Loucy (cell line): ENCODE results near the gene SUPT20HL1.

Experiments
- EZH2phosphoT487 ChIP-seq: fragments of 200-600 bp; IDR thresholded peaks from 2 replicates; pipeline ENCODE4 v1.6.1; 2018; ENCODE audit warnings: antibody characterized with exemption, mild to moderate bottlenecking, moderate library complexity, borderline replicate concordance
- TF ChIP-seq, protein P1 (sequence below): fragments of 200-600 bp; sonication (generic); conservative IDR thresholded peaks from 2 replicates; pipeline ENCODE4 v1.5.1; 2014; ENCODE audit warnings: mild to moderate bottlenecking, antibody characterized with exemption, low read length

- TF ChIP-seq, protein P1, sequence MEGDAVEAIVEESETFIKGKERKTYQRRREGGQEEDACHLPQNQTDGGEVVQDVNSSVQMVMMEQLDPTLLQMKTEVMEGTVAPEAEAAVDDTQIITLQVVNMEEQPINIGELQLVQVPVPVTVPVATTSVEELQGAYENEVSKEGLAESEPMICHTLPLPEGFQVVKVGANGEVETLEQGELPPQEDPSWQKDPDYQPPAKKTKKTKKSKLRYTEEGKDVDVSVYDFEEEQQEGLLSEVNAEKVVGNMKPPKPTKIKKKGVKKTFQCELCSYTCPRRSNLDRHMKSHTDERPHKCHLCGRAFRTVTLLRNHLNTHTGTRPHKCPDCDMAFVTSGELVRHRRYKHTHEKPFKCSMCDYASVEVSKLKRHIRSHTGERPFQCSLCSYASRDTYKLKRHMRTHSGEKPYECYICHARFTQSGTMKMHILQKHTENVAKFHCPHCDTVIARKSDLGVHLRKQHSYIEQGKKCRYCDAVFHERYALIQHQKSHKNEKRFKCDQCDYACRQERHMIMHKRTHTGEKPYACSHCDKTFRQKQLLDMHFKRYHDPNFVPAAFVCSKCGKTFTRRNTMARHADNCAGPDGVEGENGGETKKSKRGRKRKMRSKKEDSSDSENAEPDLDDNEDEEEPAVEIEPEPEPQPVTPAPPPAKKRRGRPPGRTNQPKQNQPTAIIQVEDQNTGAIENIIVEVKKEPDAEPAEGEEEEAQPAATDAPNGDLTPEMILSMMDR = no peak
- no peak for TF ChIP-seq EZH2phosphoT487
Observed at GRCh38 chrX:24391843-24392242, 31.4 kb downstream of the SUPT20HL1 start.
